ENCODE results near the gene STARD8.

DNA sequence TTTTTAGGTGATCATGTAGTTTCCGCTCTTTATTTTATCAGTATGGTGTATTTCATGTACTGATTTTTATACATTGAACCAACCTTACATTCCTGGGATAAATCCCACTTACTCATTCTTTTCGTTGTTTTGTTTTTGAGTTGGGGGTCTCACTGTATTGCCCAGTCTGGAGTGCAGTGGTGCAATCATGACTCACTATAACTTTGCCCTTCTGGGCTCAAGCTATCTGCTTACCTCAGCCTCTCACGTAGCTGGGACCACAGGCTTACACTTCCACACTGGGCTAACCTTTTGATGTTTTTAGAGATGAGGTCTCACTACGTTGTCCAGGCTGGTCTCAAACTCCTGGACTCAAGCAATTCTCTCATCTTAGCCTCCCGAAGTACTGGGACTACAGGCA is 19.5 kb upstream of the STARD8 start:
- TF ChIP-seq, protein P1, sequence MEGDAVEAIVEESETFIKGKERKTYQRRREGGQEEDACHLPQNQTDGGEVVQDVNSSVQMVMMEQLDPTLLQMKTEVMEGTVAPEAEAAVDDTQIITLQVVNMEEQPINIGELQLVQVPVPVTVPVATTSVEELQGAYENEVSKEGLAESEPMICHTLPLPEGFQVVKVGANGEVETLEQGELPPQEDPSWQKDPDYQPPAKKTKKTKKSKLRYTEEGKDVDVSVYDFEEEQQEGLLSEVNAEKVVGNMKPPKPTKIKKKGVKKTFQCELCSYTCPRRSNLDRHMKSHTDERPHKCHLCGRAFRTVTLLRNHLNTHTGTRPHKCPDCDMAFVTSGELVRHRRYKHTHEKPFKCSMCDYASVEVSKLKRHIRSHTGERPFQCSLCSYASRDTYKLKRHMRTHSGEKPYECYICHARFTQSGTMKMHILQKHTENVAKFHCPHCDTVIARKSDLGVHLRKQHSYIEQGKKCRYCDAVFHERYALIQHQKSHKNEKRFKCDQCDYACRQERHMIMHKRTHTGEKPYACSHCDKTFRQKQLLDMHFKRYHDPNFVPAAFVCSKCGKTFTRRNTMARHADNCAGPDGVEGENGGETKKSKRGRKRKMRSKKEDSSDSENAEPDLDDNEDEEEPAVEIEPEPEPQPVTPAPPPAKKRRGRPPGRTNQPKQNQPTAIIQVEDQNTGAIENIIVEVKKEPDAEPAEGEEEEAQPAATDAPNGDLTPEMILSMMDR (IDR thresholded peaks at IDR 0.05), result no peak
- no peak for TF ChIP-seq POLR2A (IDR thresholded peaks at IDR 0.05)
- no peak for TF ChIP-seq POLR2AphosphoS5 (IDR thresholded peaks at IDR 0.05)
- no peak for TF ChIP-seq EP300 (IDR thresholded peaks at IDR 0.05)
